ENCODE measurements around the gene MEGF8. TPM values are rescaled to one million over a fixed set of nuclear protein-coding genes. Genes with fewer than 3 reads are reported as not detected.

MEGF8 gene
- total and polyA plus RNA-seq, 12 donors: 10.2 to 44.6 (median 40.2) TPM

- 81 to 86% methylated on average over 17 of the region's 17 CpGs for WGBS, 2 donors
- ATAC-seq: no peak
- H3K27ac ChIP-seq: no peak overlapping the region
- no peaks in the 10 kb centered on the region for H3K9me3 ChIP-seq
- H3K36me3 ChIP-seq: peaks cover 0 to 86% (median 48%) of the 10 kb centered on the region in 9 donors
- no peaks in the 10 kb centered on the region for H3K27me3 ChIP-seq
- intact Hi-C loops (cut with DNase I): loop anchor here in 3 of 10 donors (5.0 to 10.0 kb wide), 2 partner anchors 46 to 159 kb away; partner anchors contain the start of gene POU2F2 (in 1 of the 3)
- H3K4me3 ChIP-seq: no peak overlapping the region
- no peak for DNase-seq
- no peak for TF ChIP-seq CTCF (IDR thresholded peaks at IDR 0.05)
- no peaks in the 10 kb centered on the region for H3K4me1 ChIP-seq
These were observed 31.9 kb upstream of the MEGF8 start for GRCh38 chr19:42293540-42293939.

GRCh38 chr19:42293948-42294347, 31.5 kb upstream of the MEGF8 start:
- Histone ChIP-seq H3K9me3 (no peaks in the 10 kb centered on the region), H3K27ac (no peak overlapping the region), H3K4me3 (no peak overlapping the region), H3K27me3 (no peaks in the 10 kb centered on the region), H3K36me3 (peaks cover 0 to 81% (median 44%) of the 10 kb centered on the region in 9 donors), H3K4me1 (no peaks in the 10 kb centered on the region)
- WGBS, 2 donors: 87 to 93% methylated on average over 15 of the region's 15 CpGs
- TF ChIP-seq CTCF (IDR thresholded peaks at IDR 0.05): no peak
- ATAC-seq (no peak), DNase-seq (no peak)
- intact Hi-C loops (cut with DNase I): loop anchor here in 3 of 10 donors (5.0 to 10.0 kb wide), 2 partner anchors 47 to 159 kb away; partner anchors contain the start of gene POU2F2 (in 1 of the 3)

- 82 to 84% methylated on average over 24 of the region's 24 CpGs for WGBS, 2 donors
- intact Hi-C loops (cut with DNase I): loop anchor here in 6 of 10 donors (5.0 to 10.0 kb wide), 2 partner anchors 47 to 160 kb away; partner anchors contain the start of gene POU2F2 (in 1 of the 6)
- Histone ChIP-seq H3K27me3 (no peaks in the 10 kb centered on the region), H3K9me3 (no peaks in the 10 kb centered on the region), H3K27ac (no peak overlapping the region), H3K36me3 (peaks cover 0 to 75% (median 38%) of the 10 kb centered on the region in 9 donors), H3K4me1 (no peaks in the 10 kb centered on the region), H3K4me3 (no peak overlapping the region)
- ATAC-seq (peak in 1 of 8 donors; percentile 2), DNase-seq (no peak)
- no peak for TF ChIP-seq CTCF (IDR thresholded peaks at IDR 0.05)
These were observed 30.8 kb upstream of the MEGF8 start for GRCh38 chr19:42294471-42295137.

- whole genome bisulfite sequencing, 2 donors: 75 to 77% methylated on average over 5 of the region's 5 CpGs
These were observed 30.1 kb upstream of the MEGF8 start for GRCh38 chr19:42295342-42295741.

More at GRCh38 chr19:42295342-42295741, 30.1 kb upstream of the MEGF8 start:
- Histone ChIP-seq H3K4me3 (no peak overlapping the region), H3K27ac (no peak overlapping the region), H3K4me1 (no peaks in the 10 kb centered on the region), H3K9me3 (no peaks in the 10 kb centered on the region), H3K36me3 (peaks cover 0 to 68% (median 30%) of the 10 kb centered on the region in 9 donors), H3K27me3 (no peaks in the 10 kb centered on the region)
- DNase-seq: no peak
- TF ChIP-seq CTCF (IDR thresholded peaks at IDR 0.05): no peak
- ATAC-seq: no peak
- intact Hi-C loops (cut with DNase I): loop anchor here in 4 of 10 donors (5.0 to 10.0 kb wide), 2 partner anchors 48 to 161 kb away; partner anchors contain the start of gene POU2F2 (in 1 of the 4)
